Right lobe of liver (tissue), 4 donors: ENCODE measurements around the gene LRP5.

Experiments
- CTCF ChIP-seq, 4 donors: fragments of 200-600 bp in 3 of 4; fragments of 450-650 bp in 1 of 4; IDR thresholded peaks; one replicate each; pipeline versions ENCODE4 v1.5.1 to v1.8.0; 2016 to 2022; ENCODE audit warnings: antibody characterized with exemption in 4 of 4, mild to moderate bottlenecking in 2 of 4
- POLR2A ChIP-seq: fragments of 450-650 bp; IDR thresholded peaks from one replicate; pipeline ENCODE4 v1.6.1; 2017; ENCODE audit warnings: antibody characterized with exemption, mild to moderate bottlenecking
- donor health status: DM: no; HTN: no; CAD: no.
- donor health status: DM: no; HTN: no; CAD: no.
- donor health status: DM: no; HTN: yes; CAD: no.

GRCh38 chr11:68384530-68385081, 72.2 kb downstream of the LRP5 start:
- no peak for TF ChIP-seq CTCF (IDR thresholded peaks at IDR 0.05)
- TF ChIP-seq POLR2A, result no peak
